ENCODE data around the gene OBI1. TPM values are rescaled to one million over a fixed set of nuclear protein-coding genes. Genes with fewer than 3 reads are reported as not detected.

The OBI1 gene
- total RNA-seq: 34.2 and 42.4 TPM in 2 replicates

GRCh38 chr13:78658630-78659449, at the start of gene OBI1:
Gene OBI1 (minus strand): TSS chr13:78659155. CDS start chr13:78659120, 35 bp downstream.

GRCh38 chr13:78603240-78603957, 55.6 kb downstream of the OBI1 start, which contains the start of gene POU4F1:
Gene POU4F1 (minus strand): TSS chr13:78603552. CDS start chr13:78603326, 226 bp downstream.

Other genes with a start within 250 kb of the OBI1 start
- 2.7 and 12.3 TPM in 2 replicates for gene POU4F1, start 55.6 kb downstream of the OBI1 start, total RNA-seq